GM18505 (cell line): ENCODE results near the gene DISC1.
"Not testable (repeated sequence)": the region's sequence is repeated elsewhere in the genome, so short reads cannot be mapped to it uniquely, and the experiment has no call there.

Experiments
- ATAC-seq: cut with Tn5 transposase; IDR thresholded peaks from one replicate; pipeline ENCODE4 v1.9.1; 2021; ENCODE audit not compliant: unreplicated experiment
- POLR2A ChIP-seq: IDR thresholded peaks from 4 replicates; pipeline ENCODE4 v1.6.1; 2011; ENCODE audit warnings: borderline replicate concordance; ENCODE audit not compliant: insufficient read depth, insufficient read length; ENCODE audit errors: extremely low read depth

The DISC1 gene

GRCh38 chr1:231770506-231771175 lies 144.1 kb downstream of the DISC1 start:
- TF ChIP-seq POLR2A = no peak
- no peak for ATAC-seq

DNA sequence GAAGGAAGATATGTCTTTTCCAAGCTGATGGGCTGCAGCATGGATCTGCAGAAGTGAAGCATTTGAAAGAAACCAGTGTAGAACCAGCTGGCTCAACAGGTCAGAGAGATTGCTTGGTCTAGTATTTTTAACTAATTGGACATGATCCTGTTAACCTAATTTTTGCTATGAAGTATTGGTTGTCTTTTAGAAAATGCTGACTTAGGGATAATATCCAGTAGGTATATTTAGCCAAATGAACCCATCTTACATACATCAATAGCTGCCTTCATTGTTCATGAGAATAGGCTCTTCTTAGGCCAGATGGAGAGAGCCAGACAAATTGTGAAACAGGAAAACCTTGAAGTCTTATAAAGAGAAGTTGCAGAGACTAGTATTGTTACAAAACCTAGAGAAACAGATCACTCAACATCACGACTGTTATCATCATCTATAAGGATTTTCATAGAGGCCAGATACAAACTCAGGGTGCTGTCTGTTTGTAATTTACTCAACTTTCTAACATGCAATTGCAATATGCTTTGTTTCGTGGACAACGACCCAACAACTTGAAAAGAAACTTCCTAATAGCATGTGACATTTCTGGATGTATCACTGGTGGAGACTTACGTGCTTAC lies 148.2 kb downstream of the DISC1 start:
- no peak for TF ChIP-seq POLR2A
- no peak for ATAC-seq

- no peak for ATAC-seq
- no peak for TF ChIP-seq POLR2A
Observed at GRCh38 chr1:231776010-231776756, 149.6 kb downstream of the DISC1 start.

- TF ChIP-seq POLR2A = no peak
- no peak for ATAC-seq
Observed at GRCh38 chr1:231776757-231777062, 150.1 kb downstream of the DISC1 start.

GRCh38 chr1:231778009-231778719 lies 151.6 kb downstream of the DISC1 start:
- no peak for ATAC-seq
- no peak for TF ChIP-seq POLR2A

DNA sequence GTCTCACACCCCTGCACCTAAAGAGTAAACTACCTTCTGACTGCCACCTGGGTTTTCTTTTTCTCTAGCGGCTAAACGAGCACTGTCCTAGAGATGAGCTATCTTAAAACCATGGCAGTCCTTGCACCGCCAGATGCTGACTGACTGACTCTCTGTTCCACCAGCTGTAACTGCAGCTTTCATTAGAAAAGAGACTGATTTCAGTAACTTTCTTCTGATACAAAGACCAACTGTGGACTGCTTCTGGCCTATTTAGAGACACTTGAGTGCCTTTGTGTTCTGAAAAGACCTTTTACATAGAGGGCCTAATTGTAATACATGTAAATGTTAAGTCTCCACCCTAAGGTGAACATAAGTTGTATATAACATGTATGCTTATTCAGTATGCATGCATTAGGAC lies 152.5 kb downstream of the DISC1 start:
- TF ChIP-seq POLR2A = no peak
- no peak for ATAC-seq

GRCh38 chr1:231781892-231782291 lies 155.3 kb downstream of the DISC1 start:
- no peak for TF ChIP-seq POLR2A
- no peak for ATAC-seq

DNA sequence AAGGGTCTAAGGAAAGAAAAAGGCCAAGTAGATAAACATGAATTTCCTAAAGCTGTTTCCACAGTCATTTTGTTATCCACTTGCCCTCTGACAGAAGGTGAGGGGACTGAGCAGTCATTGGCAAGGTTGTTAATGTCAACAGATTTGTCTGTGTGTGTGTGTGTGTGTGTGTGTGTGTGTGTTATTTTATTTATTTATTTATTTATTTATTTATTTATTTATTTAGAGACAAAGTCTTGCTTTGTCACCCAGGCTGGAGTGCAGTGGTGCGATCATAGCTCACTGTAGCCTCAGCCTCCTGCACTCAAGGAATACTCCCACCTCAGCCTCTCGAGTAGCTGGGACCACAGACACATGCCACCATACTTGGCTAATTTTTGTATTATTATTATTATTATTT lies 158.5 kb downstream of the DISC1 start:
- ATAC-seq = not testable (repeated sequence)

GRCh38 chr1:231786126-231786525 lies 159.5 kb downstream of the DISC1 start:
- ATAC-seq = no peak

DNA sequence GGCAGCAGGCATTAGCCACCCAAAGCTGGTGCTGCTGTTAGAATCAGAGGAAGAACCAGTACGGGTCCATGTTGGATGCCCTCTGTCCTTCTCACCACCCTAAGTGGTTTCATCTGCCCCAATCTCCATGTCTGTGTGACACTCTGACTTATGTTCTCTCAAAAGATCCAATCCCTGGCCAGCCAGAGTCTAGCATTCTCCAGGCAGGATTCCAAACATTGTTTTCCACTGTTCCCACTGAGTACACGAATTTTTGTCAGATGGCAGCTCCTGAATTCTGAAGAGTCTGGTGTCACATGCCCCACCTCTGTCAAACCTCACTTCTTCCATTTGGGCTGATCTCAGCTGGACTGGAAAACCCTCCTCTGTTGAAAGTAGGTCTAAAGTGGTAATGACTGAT lies 166.0 kb downstream of the DISC1 start:
- ATAC-seq = no peak
- no peak for TF ChIP-seq POLR2A

More at GRCh38 chr1:231786126-231786525, 159.5 kb downstream of the DISC1 start:
- TF ChIP-seq POLR2A = no peak

GRCh38 chr1:231793893-231794292 lies 167.3 kb downstream of the DISC1 start:
- no peak for TF ChIP-seq POLR2A
- no peak for ATAC-seq

GRCh38 chr1:231796141-231796540 lies 169.6 kb downstream of the DISC1 start:
- no peak for ATAC-seq
- no peak for TF ChIP-seq POLR2A

DNA sequence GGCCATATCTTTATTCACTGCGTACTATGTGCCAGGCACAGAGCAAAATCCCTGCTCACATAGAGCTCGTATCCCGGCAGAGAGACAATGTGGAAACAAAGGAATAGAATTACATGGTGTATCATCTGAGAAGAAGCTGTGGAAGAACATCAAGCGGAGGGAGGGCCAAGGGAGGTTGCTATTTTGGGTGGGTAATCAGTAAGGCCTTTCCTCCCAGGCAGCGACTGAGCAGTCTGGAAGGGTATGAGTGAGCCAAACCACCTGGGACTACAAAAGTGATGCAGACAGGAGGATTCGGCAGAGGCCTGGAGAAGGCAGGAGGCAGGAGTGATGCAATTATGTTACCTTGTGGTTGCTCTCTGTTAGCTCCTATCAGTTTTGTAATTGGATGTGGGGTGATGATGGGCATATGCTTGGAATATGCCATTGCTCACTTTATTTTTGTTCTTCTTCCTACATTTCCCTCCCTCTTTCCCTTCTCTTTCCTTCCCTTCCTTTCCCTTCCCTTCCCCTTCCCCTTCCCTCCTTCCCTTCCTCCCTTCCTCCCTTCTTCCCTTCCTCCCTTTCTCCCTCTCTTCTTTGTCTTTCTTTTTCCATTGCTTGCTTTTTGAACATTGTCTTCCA lies 172.9 kb downstream of the DISC1 start:
- TF ChIP-seq POLR2A = no peak

DNA sequence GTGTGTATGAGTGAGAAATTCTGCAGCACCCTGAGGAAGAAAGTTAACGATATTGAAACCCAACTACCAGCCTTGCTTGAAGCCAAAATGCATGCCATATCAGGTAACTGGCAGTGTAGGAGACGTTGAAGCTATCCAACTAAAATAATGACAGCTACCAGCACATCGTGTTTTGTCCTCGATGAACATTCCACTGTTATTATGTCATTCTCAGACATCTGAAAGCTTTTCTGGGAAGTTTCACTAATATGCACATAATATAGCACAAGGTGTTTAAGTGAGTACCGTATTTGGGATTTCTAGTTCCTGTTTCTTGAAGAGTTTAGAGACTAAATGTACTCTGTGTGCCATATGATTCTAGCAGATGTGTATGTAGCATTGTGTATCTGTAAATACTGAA lies 173.5 kb downstream of the DISC1 start:
- no peak for TF ChIP-seq POLR2A
- ATAC-seq = no peak

More for the DNA sequence above, 172.9 kb downstream of the DISC1 start:
- no peak for ATAC-seq

GRCh38 chr1:231801042-231801585 lies 174.5 kb downstream of the DISC1 start:
- TF ChIP-seq POLR2A = no peak

More at GRCh38 chr1:231801042-231801585, 174.5 kb downstream of the DISC1 start:
- ATAC-seq = no peak
